H1 (cell line): Measurements from ENCODE around the gene TGFA. TPM values are rescaled to one million over a fixed set of nuclear protein-coding genes. Genes with fewer than 3 reads are reported as not detected.

Experiments
- CHD2 ChIP-seq: IDR thresholded peaks from 2 replicates; pipeline ENCODE4 v1.6.1; 2012; ENCODE audit warnings: low read length, improper control_type of control experiment
- SIX5 ChIP-seq: IDR thresholded peaks from 2 replicates; pipeline ENCODE4 v1.6.1; 2011; ENCODE audit warnings: mild to moderate bottlenecking, low read depth, low read length
- polyA plus RNA-seq, 7 experiments: library from polyadenylated mRNA; depleted of rRNA in 3 of 7; stranded (reverse) in 5 of 7; unstranded in 2 of 7; fragments of >200 nt in 5 of 7; fragments of 200-250 nt in 2 of 7; gene quantifications; 1 replicate in 5 of 7; 2 replicates in 1 of 7; 4 replicates in 1 of 7; pipeline versions ENCODE4 v1.2.1 to v1.2.3, GENCODE V29; 2011 to 2013; ENCODE audit warnings: missing spikeins in 2 of 7, mixed read lengths in 2 of 7
- total RNA-seq: library from RNA; stranded (reverse); fragmentation: NEBNext Ultra II Directional; extraction: Animal tissue kit (Norgen Biotek cat#: 25700); gene quantifications from 2 replicates; pipeline ENCODE4 v1.2.1, GENCODE V29; 2021
- TF ChIP-seq, protein P1 (sequence below): fragments of 300-600 bp; sonication (generic); IDR thresholded peaks from 2 replicates; pipeline ENCODE4 v1.7.1; 2012; ENCODE audit warnings: low read length, moderate library complexity, mild to moderate bottlenecking, inconsistent platforms; ENCODE audit not compliant: insufficient replicate concordance
- TF ChIP-seq, protein P2 (sequence below): IDR thresholded peaks from 2 replicates; pipeline ENCODE4 v1.6.1; 2012; ENCODE audit warnings: low read length, inconsistent platforms

Gene TGFA
- total and polyA plus RNA-seq, 2 of the 8 experiments (the other 6 are each of a cell fraction or from before 2014, with no cell fraction given), result 1.8 to 3.7 TPM

DNA sequence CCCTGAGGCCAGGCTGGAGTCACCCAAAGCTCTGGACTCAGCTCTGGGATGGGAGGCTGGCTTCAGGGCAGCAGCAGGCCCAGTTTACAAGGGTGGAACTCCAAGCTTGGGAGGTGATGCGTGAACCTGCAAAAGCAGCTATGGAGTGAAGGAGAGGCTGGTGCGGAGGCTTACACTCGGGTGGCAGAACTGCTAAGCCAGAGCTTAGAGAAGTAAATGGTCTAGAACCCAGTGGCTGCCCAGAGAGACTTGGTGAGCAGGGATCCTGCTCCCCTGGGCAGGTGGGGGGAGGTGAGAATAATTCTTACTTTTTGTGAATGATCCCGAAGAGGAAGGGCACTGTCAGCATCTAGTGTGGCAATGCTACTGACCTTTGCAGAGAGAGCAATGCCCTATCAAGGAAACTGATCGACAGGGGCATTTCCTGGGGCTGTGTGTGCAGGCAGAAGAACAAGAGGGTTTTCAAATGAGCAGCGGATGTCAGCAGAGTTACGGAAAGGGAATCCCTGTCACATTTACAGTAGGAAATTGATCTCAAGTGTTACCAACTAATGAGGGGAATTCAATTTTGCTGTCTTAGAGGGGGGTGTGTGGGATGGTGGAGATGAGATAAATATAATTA, 80.4 kb downstream of the TGFA start (continued):
- TF ChIP-seq, protein P1, sequence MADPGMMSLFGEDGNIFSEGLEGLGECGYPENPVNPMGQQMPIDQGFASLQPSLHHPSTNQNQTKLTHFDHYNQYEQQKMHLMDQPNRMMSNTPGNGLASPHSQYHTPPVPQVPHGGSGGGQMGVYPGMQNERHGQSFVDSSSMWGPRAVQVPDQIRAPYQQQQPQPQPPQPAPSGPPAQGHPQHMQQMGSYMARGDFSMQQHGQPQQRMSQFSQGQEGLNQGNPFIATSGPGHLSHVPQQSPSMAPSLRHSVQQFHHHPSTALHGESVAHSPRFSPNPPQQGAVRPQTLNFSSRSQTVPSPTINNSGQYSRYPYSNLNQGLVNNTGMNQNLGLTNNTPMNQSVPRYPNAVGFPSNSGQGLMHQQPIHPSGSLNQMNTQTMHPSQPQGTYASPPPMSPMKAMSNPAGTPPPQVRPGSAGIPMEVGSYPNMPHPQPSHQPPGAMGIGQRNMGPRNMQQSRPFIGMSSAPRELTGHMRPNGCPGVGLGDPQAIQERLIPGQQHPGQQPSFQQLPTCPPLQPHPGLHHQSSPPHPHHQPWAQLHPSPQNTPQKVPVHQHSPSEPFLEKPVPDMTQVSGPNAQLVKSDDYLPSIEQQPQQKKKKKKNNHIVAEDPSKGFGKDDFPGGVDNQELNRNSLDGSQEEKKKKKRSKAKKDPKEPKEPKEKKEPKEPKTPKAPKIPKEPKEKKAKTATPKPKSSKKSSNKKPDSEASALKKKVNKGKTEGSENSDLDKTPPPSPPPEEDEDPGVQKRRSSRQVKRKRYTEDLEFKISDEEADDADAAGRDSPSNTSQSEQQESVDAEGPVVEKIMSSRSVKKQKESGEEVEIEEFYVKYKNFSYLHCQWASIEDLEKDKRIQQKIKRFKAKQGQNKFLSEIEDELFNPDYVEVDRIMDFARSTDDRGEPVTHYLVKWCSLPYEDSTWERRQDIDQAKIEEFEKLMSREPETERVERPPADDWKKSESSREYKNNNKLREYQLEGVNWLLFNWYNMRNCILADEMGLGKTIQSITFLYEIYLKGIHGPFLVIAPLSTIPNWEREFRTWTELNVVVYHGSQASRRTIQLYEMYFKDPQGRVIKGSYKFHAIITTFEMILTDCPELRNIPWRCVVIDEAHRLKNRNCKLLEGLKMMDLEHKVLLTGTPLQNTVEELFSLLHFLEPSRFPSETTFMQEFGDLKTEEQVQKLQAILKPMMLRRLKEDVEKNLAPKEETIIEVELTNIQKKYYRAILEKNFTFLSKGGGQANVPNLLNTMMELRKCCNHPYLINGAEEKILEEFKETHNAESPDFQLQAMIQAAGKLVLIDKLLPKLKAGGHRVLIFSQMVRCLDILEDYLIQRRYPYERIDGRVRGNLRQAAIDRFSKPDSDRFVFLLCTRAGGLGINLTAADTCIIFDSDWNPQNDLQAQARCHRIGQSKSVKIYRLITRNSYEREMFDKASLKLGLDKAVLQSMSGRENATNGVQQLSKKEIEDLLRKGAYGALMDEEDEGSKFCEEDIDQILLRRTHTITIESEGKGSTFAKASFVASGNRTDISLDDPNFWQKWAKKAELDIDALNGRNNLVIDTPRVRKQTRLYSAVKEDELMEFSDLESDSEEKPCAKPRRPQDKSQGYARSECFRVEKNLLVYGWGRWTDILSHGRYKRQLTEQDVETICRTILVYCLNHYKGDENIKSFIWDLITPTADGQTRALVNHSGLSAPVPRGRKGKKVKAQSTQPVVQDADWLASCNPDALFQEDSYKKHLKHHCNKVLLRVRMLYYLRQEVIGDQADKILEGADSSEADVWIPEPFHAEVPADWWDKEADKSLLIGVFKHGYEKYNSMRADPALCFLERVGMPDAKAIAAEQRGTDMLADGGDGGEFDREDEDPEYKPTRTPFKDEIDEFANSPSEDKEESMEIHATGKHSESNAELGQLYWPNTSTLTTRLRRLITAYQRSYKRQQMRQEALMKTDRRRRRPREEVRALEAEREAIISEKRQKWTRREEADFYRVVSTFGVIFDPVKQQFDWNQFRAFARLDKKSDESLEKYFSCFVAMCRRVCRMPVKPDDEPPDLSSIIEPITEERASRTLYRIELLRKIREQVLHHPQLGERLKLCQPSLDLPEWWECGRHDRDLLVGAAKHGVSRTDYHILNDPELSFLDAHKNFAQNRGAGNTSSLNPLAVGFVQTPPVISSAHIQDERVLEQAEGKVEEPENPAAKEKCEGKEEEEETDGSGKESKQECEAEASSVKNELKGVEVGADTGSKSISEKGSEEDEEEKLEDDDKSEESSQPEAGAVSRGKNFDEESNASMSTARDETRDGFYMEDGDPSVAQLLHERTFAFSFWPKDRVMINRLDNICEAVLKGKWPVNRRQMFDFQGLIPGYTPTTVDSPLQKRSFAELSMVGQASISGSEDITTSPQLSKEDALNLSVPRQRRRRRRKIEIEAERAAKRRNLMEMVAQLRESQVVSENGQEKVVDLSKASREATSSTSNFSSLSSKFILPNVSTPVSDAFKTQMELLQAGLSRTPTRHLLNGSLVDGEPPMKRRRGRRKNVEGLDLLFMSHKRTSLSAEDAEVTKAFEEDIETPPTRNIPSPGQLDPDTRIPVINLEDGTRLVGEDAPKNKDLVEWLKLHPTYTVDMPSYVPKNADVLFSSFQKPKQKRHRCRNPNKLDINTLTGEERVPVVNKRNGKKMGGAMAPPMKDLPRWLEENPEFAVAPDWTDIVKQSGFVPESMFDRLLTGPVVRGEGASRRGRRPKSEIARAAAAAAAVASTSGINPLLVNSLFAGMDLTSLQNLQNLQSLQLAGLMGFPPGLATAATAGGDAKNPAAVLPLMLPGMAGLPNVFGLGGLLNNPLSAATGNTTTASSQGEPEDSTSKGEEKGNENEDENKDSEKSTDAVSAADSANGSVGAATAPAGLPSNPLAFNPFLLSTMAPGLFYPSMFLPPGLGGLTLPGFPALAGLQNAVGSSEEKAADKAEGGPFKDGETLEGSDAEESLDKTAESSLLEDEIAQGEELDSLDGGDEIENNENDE, result no peak
- TF ChIP-seq SIX5 (no peak), CHD2 (no peak)
- TF ChIP-seq, protein P2, sequence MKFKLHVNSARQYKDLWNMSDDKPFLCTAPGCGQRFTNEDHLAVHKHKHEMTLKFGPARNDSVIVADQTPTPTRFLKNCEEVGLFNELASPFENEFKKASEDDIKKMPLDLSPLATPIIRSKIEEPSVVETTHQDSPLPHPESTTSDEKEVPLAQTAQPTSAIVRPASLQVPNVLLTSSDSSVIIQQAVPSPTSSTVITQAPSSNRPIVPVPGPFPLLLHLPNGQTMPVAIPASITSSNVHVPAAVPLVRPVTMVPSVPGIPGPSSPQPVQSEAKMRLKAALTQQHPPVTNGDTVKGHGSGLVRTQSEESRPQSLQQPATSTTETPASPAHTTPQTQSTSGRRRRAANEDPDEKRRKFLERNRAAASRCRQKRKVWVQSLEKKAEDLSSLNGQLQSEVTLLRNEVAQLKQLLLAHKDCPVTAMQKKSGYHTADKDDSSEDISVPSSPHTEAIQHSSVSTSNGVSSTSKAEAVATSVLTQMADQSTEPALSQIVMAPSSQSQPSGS, result no peak
